NCI-H1092 treated with DMSO at 0.1 percent for 48 hours (cell line): ENCODE data around the gene SMIM44.
"Not testable (repeated sequence)": the region's sequence is repeated elsewhere in the genome, so short reads cannot be mapped to it uniquely, and the experiment has no call there.

Source experiments
- DNase-seq: peaks from one replicate; lab custom pipeline; 2025; lab: John Stamatoyannopoulos, UW

Gene SMIM44

GRCh38 chr19:3457528-3458228 is 25.6 kb downstream of the SMIM44 start:
- DNase-seq = no peak

- DNase-seq = no peak
Measured at GRCh38 chr19:3456925-3457527, 26.2 kb downstream of the SMIM44 start.

DNA sequence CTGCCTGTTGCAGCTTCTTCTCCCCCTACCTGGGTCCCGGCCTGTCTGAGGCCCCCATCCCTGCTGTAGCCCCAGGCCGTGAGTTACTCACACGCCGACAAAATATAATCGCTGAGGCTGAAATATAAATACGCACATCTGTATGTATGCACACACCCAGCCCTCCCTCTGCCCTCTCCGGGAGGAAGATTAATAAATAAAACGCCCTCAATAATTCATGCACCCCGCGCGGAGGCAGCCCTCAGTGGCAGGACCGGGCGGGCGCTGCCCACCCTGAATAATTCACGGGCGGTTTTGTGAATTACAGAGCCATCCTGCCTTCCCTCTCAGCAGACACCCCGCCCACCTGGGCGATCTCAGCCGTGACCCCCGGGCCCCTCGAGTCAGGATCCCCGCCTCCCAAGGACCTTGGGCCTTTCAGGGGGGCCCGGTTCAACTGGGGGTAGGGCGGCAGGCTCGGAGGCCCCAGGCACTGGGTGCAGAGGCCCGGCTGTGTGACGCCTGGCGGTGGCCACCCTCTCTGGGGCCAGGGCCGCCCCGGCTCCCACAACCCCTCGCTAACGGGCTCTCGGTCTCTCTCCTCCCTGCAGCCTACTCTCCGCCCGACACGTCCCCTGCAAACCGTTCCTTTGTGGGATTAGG is 27.2 kb downstream of the SMIM44 start:
- no peak for DNase-seq

- no peak for DNase-seq
Measured at GRCh38 chr19:3455393-3455955, 27.8 kb downstream of the SMIM44 start.

DNA sequence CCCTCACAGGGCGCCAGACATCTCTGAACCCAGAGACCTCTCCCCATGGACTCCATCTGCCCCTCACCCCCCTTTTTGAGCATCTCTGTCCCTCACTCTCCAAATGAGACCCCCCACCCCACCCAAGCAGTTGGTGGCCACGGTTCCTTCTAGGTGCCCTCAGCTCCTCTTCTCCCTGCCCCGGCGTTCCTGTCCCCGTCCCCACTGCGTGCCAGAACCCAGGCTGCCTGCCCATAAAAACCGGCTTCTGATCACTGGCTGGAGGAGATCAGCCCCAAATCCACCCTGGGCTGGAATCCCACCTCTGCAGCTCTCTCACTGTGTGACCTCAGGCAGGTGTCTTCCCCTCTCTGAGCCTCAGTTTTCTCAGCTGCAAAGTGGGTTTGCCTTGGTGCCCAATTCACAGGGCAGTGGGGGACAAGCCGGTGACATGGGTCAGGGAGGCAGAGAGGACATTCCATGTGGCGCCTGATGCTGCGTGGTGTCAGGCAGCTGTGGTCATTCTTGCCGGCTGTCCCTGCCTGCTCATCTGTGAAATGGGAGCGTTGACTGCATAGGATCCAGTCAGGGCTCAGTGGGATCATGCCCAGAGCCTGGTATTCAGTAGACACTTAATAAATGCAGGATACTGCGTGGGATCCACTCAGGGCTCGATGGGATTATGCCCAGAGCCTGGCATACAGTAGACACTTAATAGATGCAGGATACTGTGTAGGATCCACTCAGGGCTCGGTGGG is 28.4 kb downstream of the SMIM44 start:
- no peak for DNase-seq

GRCh38 chr19:3453840-3454239 is 29.4 kb downstream of the SMIM44 start:
- no peak for DNase-seq

GRCh38 chr19:3452942-3453214 is 30.4 kb downstream of the SMIM44 start:
- not testable (repeated sequence) for DNase-seq

DNA sequence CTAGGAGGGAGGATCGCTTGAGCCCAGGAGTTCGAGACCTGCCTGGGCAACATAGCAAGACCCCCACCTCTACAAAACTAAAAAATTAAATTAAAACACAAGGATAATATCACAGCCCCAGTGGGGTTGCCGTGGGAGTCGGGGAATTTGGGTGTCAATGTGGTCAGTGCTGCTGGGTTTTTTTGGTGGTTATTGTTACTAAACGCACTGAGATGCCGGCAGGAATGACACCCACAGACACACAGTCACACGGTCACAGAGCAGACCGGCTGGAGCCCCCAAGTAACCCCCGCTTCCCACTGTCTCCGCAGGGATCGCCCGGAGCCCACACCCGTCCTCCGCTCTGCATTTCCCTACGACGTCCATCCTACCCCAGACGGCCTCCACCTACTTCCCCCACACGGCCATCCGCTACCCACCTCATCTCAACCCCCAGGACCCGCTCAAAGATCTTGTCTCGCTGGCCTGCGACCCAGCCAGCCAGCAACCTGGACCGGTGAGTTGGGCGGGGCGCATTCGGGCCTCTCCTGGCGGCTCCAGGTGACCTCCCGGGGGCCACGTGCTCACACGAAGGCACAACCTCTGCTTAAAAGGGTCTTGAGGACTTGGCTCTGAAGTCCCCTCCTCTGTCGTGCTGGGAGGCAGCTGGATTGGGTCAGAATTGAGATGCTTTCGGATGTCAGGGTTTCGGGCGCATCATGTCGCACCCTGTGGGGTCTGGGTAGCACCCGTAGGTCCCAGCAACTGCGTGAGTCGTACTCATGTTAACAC is 30.9 kb downstream of the SMIM44 start:
- no peak for DNase-seq

- no peak for DNase-seq
Measured at GRCh38 chr19:3451451-3451866, 31.8 kb downstream of the SMIM44 start.

DNA sequence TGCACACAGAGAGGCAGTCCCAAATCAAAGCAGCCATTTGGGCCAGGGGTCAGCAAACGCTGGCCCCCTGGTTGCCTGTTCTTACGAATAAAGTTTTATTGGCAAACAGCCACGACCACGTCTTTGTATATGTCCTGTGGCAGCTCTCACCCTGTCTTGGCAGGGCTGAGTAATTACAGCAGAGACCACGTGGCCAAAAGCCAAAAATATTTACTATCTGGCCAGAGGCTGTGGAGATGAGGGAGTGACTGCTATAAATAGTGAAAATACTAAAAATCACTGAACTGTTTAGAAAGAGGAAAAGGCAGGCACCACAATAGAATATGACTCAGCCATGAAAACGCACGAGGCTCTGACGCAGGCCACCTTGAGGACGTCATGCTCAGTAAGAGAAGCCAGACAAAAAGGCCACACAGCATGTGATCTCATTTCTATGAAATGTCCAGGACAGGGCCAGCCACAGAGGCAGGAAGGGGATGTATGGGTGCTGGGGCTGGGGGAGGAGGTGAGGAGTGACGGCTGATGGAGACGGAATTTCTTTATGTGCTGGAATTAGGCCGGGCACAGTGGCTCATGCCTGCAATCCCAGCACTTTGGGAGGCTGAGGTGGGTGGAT is 32.3 kb downstream of the SMIM44 start:
- DNase-seq = no peak

- no peak for DNase-seq
Measured at GRCh38 chr19:3448616-3449334, 34.5 kb downstream of the SMIM44 start.

GRCh38 chr19:3446657-3447056 is 36.6 kb downstream of the SMIM44 start:
- DNase-seq = not testable (repeated sequence)

DNA sequence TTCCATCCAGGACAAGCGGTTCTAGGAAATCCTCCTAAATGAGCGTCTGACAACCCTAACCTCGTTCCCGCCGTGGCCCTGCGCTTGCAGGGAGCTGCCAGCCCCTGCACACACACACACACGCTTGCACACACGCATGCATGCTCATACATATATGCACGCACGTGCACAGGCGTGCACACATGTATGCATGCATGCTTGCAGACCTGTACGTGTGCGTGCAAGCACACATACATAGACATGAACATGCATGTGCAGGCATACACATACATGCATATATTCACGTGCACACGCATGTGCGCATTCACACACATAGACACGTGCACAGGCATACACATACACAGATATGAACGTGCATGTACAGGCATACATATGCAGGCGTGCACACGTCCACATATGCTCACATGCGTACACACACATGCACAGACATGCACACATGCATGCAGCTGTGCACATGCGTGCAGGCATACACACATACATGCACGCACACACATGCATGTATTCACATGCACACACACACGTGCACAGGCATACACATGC is 38.5 kb downstream of the SMIM44 start:
- no peak for DNase-seq

- no peak for DNase-seq
Measured at GRCh38 chr19:3443840-3444694, 39.2 kb downstream of the SMIM44 start.

- DNase-seq = no peak
Measured at GRCh38 chr19:3442487-3443071, 40.7 kb downstream of the SMIM44 start.

- no peak for DNase-seq
Measured at GRCh38 chr19:3441986-3442329, 41.3 kb downstream of the SMIM44 start.

DNA sequence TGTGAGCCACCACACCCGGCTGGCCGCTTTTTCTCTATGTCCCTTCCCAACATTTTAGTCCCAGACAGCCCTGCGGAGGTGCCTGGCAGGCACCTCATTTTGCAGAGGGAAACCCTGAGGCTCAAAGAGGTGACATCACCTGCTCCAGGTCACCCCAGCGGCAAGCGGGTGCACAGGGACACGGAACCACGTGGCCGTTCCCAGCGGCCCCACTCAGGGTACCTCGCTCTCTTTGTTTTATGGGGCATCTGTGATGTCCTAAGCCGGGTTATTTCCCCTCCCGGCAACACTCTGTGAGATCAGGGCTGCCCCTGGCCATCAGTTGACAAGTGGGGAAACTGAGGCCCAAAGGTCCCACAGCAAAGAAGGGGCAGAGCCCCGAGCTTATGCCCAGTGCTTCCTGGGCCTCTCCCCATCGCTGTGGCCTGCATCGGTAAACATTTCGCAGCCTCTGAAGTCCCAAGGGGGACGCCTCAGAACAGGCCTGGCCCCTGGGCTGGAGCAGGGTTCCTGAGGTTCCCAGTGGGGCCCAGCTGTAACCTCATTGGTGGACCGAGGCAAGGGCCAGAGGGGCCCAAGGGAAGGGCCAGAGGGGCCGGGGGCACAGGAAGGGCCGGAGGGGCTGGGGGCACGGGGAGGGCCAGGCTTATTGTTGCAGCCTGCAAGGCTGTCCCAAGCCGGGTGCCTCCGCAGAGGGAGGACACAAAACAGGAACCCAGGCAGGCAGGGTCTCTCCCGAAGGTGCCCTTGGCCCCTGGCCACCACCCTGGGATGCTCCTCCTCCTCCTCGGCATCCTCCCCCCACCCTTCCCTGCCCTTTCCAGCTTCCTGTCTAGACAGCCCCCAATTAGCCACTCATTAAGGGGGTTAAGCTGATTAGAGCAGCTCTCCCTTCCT is 41.9 kb downstream of the SMIM44 start:
- no peak for DNase-seq

DNA sequence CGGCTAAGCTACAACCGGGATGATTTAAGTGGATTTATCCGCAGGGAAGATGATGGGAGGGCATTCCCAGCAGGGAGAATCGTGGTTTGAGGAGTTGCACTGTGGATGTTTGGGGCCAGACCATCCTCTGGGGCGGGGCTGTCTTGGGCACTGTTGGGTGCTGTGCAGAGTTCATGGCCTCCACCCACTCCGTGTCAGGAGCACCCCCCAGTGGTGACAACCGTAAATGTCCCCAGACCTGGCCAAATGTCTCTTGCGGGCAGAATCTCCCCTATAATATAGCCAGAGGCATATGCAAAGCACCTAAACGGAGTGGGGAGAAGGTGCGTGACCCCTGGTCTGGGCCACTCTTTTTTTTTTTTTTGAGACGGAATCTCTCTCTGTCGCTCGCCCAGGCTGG is 43.2 kb downstream of the SMIM44 start:
- no peak for DNase-seq
